ENCODE measurements around the gene CTPS1. TPM values are rescaled to one million over a fixed set of nuclear protein-coding genes. Genes with fewer than 3 reads are reported as not detected.

Gene CTPS1
- total RNA-seq, 1 experiment from 2014 or later = 139 TPM

DNA sequence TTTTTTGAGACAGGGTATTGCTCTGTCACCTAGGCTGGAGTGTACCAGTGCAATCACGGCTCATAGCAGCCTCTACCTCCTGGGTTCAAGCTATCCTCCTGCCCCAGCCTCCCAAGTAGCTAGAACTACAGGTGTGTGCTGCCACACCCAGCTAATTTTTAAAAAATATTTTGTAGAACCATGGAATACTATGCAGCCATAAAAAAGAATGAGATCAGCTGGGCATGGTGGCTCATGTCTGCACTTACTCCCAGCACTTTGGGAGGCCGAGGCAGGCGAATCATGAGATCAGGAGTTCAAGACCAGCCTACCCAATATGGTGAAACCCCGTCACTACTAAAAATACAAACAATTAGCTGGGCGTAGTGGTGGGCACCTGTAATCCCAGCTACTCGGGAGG is 29.9 kb upstream of the CTPS1 start:
- POLR2A ChIA-PET (ENCODE audit: low non-redundant PET) = interaction anchor here (0.7 kb wide), 1 partner anchor 167 kb away, joined by 5 read pairs; no protein-coding TSS in a partner anchor
- no peak overlapping the region for H3K4me3 ChIP-seq (ENCODE audit: low read depth, low read length, poor library complexity, severe bottlenecking)
- CTCF ChIA-PET = interaction anchor here (0.6 to 1.3 kb wide), 6 partner anchors 10 to 417 kb away, joined by 3 to 5 read pairs (median 4); no protein-coding TSS in a partner anchor
- no peak for DNase-seq (ENCODE audit: low spot score)
- intact Hi-C loops (cut with micrococcal nuclease; ENCODE audit: unreplicated experiment) = no loop called here
- no peaks in the 10 kb centered on the region for H3K9me3 ChIP-seq (ENCODE audit: low read depth, low read length, poor library complexity, severe bottlenecking)
- H3K27me3 ChIP-seq (replicated peaks; ENCODE audit: insufficient read depth, low read depth, low read length, poor library complexity) = no peaks in the 10 kb centered on the region
- no peak for TF ChIP-seq EZH2 (IDR thresholded peaks at IDR 0.05; ENCODE audit: borderline replicate concordance, low read depth, low read length, poor library complexity, severe bottlenecking)
- TF ChIP-seq, protein P1, sequence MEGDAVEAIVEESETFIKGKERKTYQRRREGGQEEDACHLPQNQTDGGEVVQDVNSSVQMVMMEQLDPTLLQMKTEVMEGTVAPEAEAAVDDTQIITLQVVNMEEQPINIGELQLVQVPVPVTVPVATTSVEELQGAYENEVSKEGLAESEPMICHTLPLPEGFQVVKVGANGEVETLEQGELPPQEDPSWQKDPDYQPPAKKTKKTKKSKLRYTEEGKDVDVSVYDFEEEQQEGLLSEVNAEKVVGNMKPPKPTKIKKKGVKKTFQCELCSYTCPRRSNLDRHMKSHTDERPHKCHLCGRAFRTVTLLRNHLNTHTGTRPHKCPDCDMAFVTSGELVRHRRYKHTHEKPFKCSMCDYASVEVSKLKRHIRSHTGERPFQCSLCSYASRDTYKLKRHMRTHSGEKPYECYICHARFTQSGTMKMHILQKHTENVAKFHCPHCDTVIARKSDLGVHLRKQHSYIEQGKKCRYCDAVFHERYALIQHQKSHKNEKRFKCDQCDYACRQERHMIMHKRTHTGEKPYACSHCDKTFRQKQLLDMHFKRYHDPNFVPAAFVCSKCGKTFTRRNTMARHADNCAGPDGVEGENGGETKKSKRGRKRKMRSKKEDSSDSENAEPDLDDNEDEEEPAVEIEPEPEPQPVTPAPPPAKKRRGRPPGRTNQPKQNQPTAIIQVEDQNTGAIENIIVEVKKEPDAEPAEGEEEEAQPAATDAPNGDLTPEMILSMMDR (conservative IDR thresholded peaks at IDR 0.05; ENCODE audit: low read depth, low read length) = no peak
- no TSS peak for BruUV-seq (replicated peaks)
- no peaks in the 10 kb centered on the region for H3K36me3 ChIP-seq (ENCODE audit: insufficient read depth, low read length, poor library complexity, severe bottlenecking)
- no peak overlapping the region for H3K27ac ChIP-seq (ENCODE audit: low read depth, low read length, poor library complexity, severe bottlenecking)
- H3K4me1 ChIP-seq (ENCODE audit: insufficient read depth, low read length, poor library complexity, severe bottlenecking) = peaks cover 4% of the 10 kb centered on the region

DNA sequence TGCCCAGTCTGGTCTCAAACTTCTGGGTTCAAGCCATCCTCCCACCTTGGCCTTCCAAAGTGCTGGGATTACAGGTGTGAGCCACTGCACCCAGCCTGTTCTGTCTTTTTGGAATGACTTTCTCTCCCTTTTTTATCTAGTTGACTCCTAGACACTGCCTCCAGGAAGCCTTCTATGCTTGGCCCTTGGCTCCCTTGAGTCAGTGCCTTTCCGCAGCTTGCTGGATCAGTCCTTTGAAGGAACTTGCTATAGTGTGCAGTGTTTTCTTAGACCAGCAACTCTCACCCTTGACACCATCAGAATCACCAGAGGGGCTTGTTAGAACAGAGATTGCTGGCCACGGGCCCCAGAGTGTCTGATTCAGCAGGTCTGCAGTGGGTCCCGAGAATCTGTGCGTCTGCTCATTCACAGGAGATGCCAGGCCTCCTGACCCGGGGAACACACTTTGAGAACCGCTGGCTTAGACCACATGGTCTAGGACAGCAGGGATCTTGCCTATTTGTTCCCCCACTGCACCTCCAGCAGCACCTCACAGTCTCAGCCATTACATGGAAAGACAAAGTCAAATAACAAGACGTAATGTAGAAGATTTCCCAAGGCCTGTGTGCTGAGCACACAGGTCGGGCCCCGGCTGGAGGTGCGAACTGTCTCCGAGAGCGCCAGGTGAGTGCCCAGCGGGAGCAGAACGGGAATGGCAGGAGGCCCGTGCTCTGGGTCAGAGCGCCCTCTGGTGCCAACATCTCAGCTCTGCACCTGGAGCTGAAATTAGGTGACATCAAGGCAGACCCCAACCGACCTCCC is 27.4 kb upstream of the CTPS1 start:
- no peak overlapping the region for H3K27ac ChIP-seq (ENCODE audit: low read depth, low read length, poor library complexity, severe bottlenecking)
- intact Hi-C loops (cut with micrococcal nuclease; ENCODE audit: unreplicated experiment) = loop anchor here (1.0 to 5.0 kb wide), 4 partner anchors 104 to 360 kb away; no protein-coding TSS in a partner anchor
- POLR2A ChIA-PET (ENCODE audit: low non-redundant PET) = interaction anchor here (0.6 kb wide), 1 partner anchor 421 kb away, joined by 3 read pairs; the partner anchor contains the start of gene ZNF684
- TF ChIP-seq, protein P1 (conservative IDR thresholded peaks at IDR 0.05; ENCODE audit: low read depth, low read length) = peak; percentile 94
- no peak for TF ChIP-seq EZH2 (IDR thresholded peaks at IDR 0.05; ENCODE audit: borderline replicate concordance, low read depth, low read length, poor library complexity, severe bottlenecking)
- peaks cover 4% of the 10 kb centered on the region for H3K4me1 ChIP-seq (ENCODE audit: insufficient read depth, low read length, poor library complexity, severe bottlenecking)
- H3K4me3 ChIP-seq (ENCODE audit: low read depth, low read length, poor library complexity, severe bottlenecking) = no peak overlapping the region
- H3K36me3 ChIP-seq (ENCODE audit: insufficient read depth, low read length, poor library complexity, severe bottlenecking) = no peaks in the 10 kb centered on the region
- H3K9me3 ChIP-seq (ENCODE audit: low read depth, low read length, poor library complexity, severe bottlenecking) = no peaks in the 10 kb centered on the region
- DNase-seq (ENCODE audit: low spot score) = peak; percentile 62
- no peaks in the 10 kb centered on the region for H3K27me3 ChIP-seq (replicated peaks; ENCODE audit: insufficient read depth, low read depth, low read length, poor library complexity)
- no TSS peak for BruUV-seq (replicated peaks)
- CTCF ChIA-PET = interaction anchor here (0.7 to 1.4 kb wide), 7 partner anchors 99 to 771 kb away, joined by 3 to 10 read pairs (median 4); partner anchors contain the start of gene NFYC

DNA sequence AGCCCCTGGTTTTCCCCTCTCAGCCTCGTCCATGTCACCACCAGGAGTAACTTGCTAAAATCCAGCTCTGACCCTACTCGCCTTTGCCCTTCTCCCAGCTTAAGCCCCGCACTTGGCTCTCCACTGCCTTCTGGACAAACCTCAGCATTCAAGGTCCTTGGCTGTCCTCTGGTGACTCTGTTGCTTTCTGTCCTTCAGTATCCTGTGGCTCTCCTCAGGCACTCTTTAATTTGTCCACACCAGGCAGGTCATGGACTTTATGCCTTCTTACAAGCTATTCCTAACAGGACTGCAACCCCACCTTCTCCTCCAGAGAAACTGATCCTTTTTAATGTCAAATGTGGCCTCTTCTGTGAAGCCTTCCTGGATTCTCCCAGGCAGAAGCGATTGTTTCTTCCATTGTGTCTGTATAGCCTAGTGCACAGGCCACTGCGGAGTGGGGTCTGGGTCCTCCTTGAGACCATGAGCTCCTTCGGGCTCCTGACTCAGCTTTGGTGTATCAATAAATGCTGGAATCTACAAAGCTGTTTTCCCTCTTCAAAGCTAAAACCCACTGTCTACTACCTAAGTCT is 26.7 kb upstream of the CTPS1 start:
- H3K27ac ChIP-seq (ENCODE audit: low read depth, low read length, poor library complexity, severe bottlenecking) = no peak overlapping the region
- H3K9me3 ChIP-seq (ENCODE audit: low read depth, low read length, poor library complexity, severe bottlenecking) = no peaks in the 10 kb centered on the region
- peaks cover 4% of the 10 kb centered on the region for H3K4me1 ChIP-seq (ENCODE audit: insufficient read depth, low read length, poor library complexity, severe bottlenecking)
- ChIA-PET CTCF (interaction anchor here (0.7 to 1.2 kb wide), 7 partner anchors 100 to 772 kb away, joined by 4 to 10 read pairs (median 4); partner anchors contain the start of gene NFYC), POLR2A (ENCODE audit: low non-redundant PET) (interaction anchor here (0.6 kb wide), 1 partner anchor 422 kb away, joined by 3 read pairs; the partner anchor contains the start of gene ZNF684)
- no peaks in the 10 kb centered on the region for H3K27me3 ChIP-seq (replicated peaks; ENCODE audit: insufficient read depth, low read depth, low read length, poor library complexity)
- DNase-seq (ENCODE audit: low spot score) = no peak
- no peak overlapping the region for H3K4me3 ChIP-seq (ENCODE audit: low read depth, low read length, poor library complexity, severe bottlenecking)
- TF ChIP-seq EZH2 (IDR thresholded peaks at IDR 0.05; ENCODE audit: borderline replicate concordance, low read depth, low read length, poor library complexity, severe bottlenecking) = no peak
- TF ChIP-seq, protein P1 (conservative IDR thresholded peaks at IDR 0.05; ENCODE audit: low read depth, low read length) = peak; percentile 18; the same call in 1 of the 2 replicates
- H3K36me3 ChIP-seq (ENCODE audit: insufficient read depth, low read length, poor library complexity, severe bottlenecking) = no peaks in the 10 kb centered on the region
- BruUV-seq (replicated peaks) = no TSS peak
- intact Hi-C loops (cut with micrococcal nuclease; ENCODE audit: unreplicated experiment) = loop anchor here (1.0 to 5.0 kb wide), 4 partner anchors 105 to 361 kb away; no protein-coding TSS in a partner anchor
